ENCODE results near the gene NUB1. TPM values are rescaled to one million over a fixed set of nuclear protein-coding genes. Genes with fewer than 3 reads are reported as not detected.

NUB1 gene
- total RNA-seq, 6 donors from 2014 or later = 37.0 to 80.0 (median 50.0) TPM

DNA sequence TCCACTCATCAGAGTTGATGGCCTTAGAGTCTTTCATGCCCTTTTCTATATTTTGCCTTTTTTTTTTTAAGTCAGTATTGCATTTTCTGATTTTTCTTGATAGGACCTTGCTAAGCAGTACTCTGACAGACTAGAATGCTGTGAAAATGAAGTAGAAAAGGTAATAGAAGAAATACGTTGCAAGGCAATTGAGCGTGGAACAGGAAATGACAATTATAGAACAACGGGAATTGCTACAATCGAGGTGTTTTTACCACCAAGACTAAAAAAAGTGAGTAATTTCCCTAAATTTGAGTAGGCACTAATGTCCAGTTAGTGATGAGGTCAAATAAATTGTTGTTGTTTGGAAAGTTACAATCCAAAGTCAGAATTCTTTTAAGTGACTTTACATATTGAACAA is 7.4 kb downstream of the NUB1 start:
- ATAC-seq (ENCODE audit: low FRiP score in 2 of 2) (no peak), DNase-seq (no peak)
- Histone ChIP-seq H3K4me3 (no peak overlapping the region), H3K36me3 (peaks cover 28 to 76% (median 45%) of the 10 kb centered on the region in 4 donors), H3K27ac (peak overlapping the region; percentile 81 to 89 (median 88)), H3K9me3 (no peaks in the 10 kb centered on the region), H3K27me3 (no peaks in the 10 kb centered on the region), H3K4me1 (peaks cover 13 to 23% (median 17%) of the 10 kb centered on the region in 4 donors)
- TF ChIP-seq EP300 (IDR thresholded peaks at IDR 0.05) (no peak), POLR2AphosphoS5 (IDR thresholded peaks at IDR 0.05) (no peak), POLR2A (IDR thresholded peaks at IDR 0.05) (no peak)
- TF ChIP-seq, protein P1, sequence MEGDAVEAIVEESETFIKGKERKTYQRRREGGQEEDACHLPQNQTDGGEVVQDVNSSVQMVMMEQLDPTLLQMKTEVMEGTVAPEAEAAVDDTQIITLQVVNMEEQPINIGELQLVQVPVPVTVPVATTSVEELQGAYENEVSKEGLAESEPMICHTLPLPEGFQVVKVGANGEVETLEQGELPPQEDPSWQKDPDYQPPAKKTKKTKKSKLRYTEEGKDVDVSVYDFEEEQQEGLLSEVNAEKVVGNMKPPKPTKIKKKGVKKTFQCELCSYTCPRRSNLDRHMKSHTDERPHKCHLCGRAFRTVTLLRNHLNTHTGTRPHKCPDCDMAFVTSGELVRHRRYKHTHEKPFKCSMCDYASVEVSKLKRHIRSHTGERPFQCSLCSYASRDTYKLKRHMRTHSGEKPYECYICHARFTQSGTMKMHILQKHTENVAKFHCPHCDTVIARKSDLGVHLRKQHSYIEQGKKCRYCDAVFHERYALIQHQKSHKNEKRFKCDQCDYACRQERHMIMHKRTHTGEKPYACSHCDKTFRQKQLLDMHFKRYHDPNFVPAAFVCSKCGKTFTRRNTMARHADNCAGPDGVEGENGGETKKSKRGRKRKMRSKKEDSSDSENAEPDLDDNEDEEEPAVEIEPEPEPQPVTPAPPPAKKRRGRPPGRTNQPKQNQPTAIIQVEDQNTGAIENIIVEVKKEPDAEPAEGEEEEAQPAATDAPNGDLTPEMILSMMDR (IDR thresholded peaks at IDR 0.05) = no peak
- 59 to 75% methylated on average over 4 of the region's 4 CpGs for WGBS, 2 donors

DNA sequence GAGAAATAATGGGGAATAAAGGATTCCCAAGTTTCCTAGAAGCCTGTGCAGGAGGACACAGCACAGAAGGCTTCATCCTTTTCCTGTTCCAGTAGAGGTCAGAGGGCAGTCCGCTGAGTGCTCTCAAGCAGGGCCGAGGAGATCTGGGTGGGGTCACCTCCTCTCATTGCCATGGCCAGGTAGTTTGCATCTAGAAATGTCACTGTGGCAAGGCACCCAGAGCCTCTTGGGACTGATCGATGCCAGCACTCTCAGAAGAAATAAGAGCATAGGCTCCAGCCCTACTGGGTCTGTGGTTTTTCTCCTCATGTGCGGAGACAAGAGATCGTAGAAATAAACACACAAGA is 7.9 kb downstream of the NUB1 start:
- ATAC-seq (ENCODE audit: low FRiP score in 2 of 2) (peak; percentile 31 to 75), DNase-seq (peak in 1 of 2 donors; percentile 50)
- Histone ChIP-seq H3K36me3 (peaks cover 29 to 78% (median 45%) of the 10 kb centered on the region in 4 donors), H3K27me3 (no peaks in the 10 kb centered on the region), H3K27ac (peak overlapping the region; percentile 81 to 89 (median 88)), H3K4me3 (peak overlapping the region in 3 of 4 donors; percentile 39 to 53 (median 48)), H3K9me3 (no peaks in the 10 kb centered on the region), H3K4me1 (peaks cover 13 to 23% (median 17%) of the 10 kb centered on the region in 4 donors)
- TF ChIP-seq, protein P1 (IDR thresholded peaks at IDR 0.05) = no peak
- no peak for TF ChIP-seq EP300 (IDR thresholded peaks at IDR 0.05)
- TF ChIP-seq POLR2AphosphoS5 (IDR thresholded peaks at IDR 0.05) = no peak
- no peak for TF ChIP-seq POLR2A (IDR thresholded peaks at IDR 0.05)
- WGBS, 2 donors = 40 to 43% methylated on average over 5 of the region's 5 CpGs

DNA sequence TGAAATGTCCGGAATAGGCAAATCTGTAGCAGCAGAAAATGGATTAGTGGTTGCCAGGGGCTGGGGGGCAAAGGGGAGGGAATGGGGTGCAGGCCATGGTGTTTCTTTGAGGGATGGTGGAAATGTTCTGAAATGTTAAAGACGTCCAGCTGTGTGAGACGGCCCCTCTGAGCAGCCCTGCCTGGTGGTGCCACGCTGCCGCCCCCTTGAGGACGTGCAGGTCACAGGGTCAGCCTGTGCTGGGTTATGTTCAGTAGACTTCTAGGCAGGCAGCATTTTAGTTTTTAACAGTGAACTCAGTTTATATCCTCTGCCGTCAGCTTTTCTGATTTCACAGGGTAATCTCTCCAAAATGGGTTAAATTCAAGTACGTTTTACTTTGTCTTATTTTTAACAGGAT is 9.4 kb downstream of the NUB1 start:
- Histone ChIP-seq H3K36me3 (peaks cover 31 to 78% (median 47%) of the 10 kb centered on the region in 4 donors), H3K4me1 (peaks cover 13 to 23% (median 17%) of the 10 kb centered on the region in 4 donors), H3K9me3 (no peaks in the 10 kb centered on the region), H3K27ac (peak overlapping the region in 1 of 4 donors; percentile 89), H3K27me3 (no peaks in the 10 kb centered on the region), H3K4me3 (no peak overlapping the region)
- WGBS, 2 donors = 66 to 75% methylated on average over 8 of the region's 8 CpGs
- TF ChIP-seq, protein P1 (IDR thresholded peaks at IDR 0.05) = no peak
- no peak for TF ChIP-seq EP300 (IDR thresholded peaks at IDR 0.05)
- TF ChIP-seq POLR2A (IDR thresholded peaks at IDR 0.05) = no peak
- no peak for TF ChIP-seq POLR2AphosphoS5 (IDR thresholded peaks at IDR 0.05)
- DNase-seq (no peak), ATAC-seq (ENCODE audit: low FRiP score in 2 of 2) (peak in 1 of 2 donors; percentile 56)

DNA sequence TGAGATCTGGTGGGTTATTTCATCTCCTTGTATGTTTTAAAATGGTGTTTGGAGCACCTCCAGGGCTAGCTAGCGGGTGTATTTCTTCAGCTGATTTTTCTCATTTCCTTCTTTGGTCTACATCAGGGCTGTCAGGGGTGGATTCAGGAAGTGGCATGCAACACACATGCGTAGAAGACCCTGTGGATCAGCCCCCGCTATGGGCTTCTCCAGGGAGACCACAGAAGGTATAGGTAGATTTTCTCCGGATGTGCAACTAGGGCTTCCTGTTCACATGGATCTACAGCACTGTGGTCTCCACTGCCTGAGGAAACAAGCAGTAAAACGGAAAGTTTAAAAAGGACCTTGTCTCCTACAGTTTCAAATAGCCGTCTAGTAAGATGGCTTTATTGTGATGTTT is 10.4 kb downstream of the NUB1 start:
- H3K27me3 ChIP-seq = no peaks in the 10 kb centered on the region
- H3K4me1 ChIP-seq = peaks cover 13 to 23% (median 16%) of the 10 kb centered on the region in 4 donors
- peak overlapping the region in 2 of 4 donors; percentile 18 to 32 for H3K27ac ChIP-seq
- ATAC-seq (ENCODE audit: low FRiP score in 2 of 2) = peak in 1 of 2 donors; percentile 43
- H3K9me3 ChIP-seq = no peaks in the 10 kb centered on the region
- no peak overlapping the region for H3K4me3 ChIP-seq
- H3K36me3 ChIP-seq = peaks cover 30 to 78% (median 50%) of the 10 kb centered on the region in 4 donors
- peak in 1 of 2 donors; percentile 39 for DNase-seq
- TF ChIP-seq POLR2AphosphoS5 (IDR thresholded peaks at IDR 0.05) (no peak), EP300 (IDR thresholded peaks at IDR 0.05) (no peak), POLR2A (IDR thresholded peaks at IDR 0.05) (no peak)
- TF ChIP-seq, protein P1 (IDR thresholded peaks at IDR 0.05) = no peak
- 58 to 73% methylated on average over 6 of the region's 6 CpGs for WGBS, 2 donors

DNA sequence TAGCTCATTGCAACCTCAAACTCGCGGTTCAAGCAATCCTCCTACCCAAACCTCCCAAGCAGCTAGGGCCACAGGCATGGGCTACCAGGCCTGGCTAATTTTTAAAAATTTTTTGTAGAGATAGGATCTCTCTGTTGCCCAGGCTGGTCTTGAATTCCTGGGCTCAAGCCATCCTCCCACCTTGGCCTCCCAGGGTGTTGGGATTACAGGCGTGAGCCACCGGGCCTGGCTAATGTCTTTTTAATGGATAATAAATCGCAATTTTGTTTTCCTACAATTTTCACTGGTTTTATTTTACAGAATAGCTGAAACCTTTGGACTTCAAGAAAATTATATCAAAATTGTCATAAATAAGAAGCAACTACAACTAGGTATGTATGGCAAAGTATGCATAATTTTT is 10.9 kb downstream of the NUB1 start:
- no peaks in the 10 kb centered on the region for H3K27me3 ChIP-seq
- no peaks in the 10 kb centered on the region for H3K9me3 ChIP-seq
- ATAC-seq (ENCODE audit: low FRiP score in 2 of 2) = no peak
- H3K4me1 ChIP-seq = peaks cover 13 to 23% (median 16%) of the 10 kb centered on the region in 4 donors
- H3K4me3 ChIP-seq = no peak overlapping the region
- TF ChIP-seq, protein P1 (IDR thresholded peaks at IDR 0.05) = no peak
- TF ChIP-seq POLR2A (IDR thresholded peaks at IDR 0.05) = no peak
- no peak for TF ChIP-seq EP300 (IDR thresholded peaks at IDR 0.05)
- TF ChIP-seq POLR2AphosphoS5 (IDR thresholded peaks at IDR 0.05) = no peak
- 74 to 89% methylated on average over 5 of the region's 5 CpGs for WGBS, 2 donors
- H3K36me3 ChIP-seq = peaks cover 30 to 78% (median 50%) of the 10 kb centered on the region in 4 donors
- peak overlapping the region in 1 of 4 donors; percentile 18 for H3K27ac ChIP-seq
- DNase-seq = no peak
